WTC11 (cell line): ENCODE results near the gene SGF29.

ENCODE experiments used
- TCF7 ChIP-seq: sonication (generic); formaldehyde crosslinking; IDR thresholded peaks from 2 replicates; pipeline ENCODE4 v1.8.0; 2022; ENCODE audit warnings: mild to moderate bottlenecking, low read depth, missing genetic modification reagents, moderate library complexity
- TEAD4 ChIP-seq: sonication (generic); formaldehyde crosslinking; IDR thresholded peaks from 2 replicates; pipeline ENCODE4 v1.8.0; 2022; ENCODE audit warnings: mild to moderate bottlenecking, missing genetic modification reagents
- TF ChIP-seq, protein P1 (sequence below): fragments of 200-600 bp; IDR thresholded peaks from 2 replicates; pipeline ENCODE4 v1.8.0; 2022; ENCODE audit warnings: antibody characterized with exemption

- TF ChIP-seq, protein P1, sequence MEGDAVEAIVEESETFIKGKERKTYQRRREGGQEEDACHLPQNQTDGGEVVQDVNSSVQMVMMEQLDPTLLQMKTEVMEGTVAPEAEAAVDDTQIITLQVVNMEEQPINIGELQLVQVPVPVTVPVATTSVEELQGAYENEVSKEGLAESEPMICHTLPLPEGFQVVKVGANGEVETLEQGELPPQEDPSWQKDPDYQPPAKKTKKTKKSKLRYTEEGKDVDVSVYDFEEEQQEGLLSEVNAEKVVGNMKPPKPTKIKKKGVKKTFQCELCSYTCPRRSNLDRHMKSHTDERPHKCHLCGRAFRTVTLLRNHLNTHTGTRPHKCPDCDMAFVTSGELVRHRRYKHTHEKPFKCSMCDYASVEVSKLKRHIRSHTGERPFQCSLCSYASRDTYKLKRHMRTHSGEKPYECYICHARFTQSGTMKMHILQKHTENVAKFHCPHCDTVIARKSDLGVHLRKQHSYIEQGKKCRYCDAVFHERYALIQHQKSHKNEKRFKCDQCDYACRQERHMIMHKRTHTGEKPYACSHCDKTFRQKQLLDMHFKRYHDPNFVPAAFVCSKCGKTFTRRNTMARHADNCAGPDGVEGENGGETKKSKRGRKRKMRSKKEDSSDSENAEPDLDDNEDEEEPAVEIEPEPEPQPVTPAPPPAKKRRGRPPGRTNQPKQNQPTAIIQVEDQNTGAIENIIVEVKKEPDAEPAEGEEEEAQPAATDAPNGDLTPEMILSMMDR = no peak
- TF ChIP-seq TCF7 (no peak), TEAD4 (CRISPR knock-in tag) (no peak)
Observed at GRCh38 chr16:28526201-28527099, 27.3 kb upstream of the SGF29 start.
